NCI-H69 (cell line): ENCODE measurements around the gene KRTAP4-11.
"Not testable (repeated sequence)": the region's sequence is repeated elsewhere in the genome, so short reads cannot be mapped to it uniquely, and the experiment has no call there.

ENCODE experiments used
- DNase-seq: peaks from one replicate; lab custom pipeline; 2025; lab: John Stamatoyannopoulos, UW

Gene KRTAP4-11

GRCh38 chr17:41123991-41124371 lies 5.8 kb upstream of the KRTAP4-11 start, which contains the start of gene KRTAP4-12:
TSS of gene KRTAP4-12 (minus strand) at chr17:41124182. CDS start at chr17:41124122, 60 bp downstream.
- not testable (repeated sequence) for DNase-seq

- not testable (repeated sequence) for DNase-seq
Observed at GRCh38 chr17:41123292-41123990, 5.3 kb upstream of the KRTAP4-11 start.

GRCh38 chr17:41121742-41122141 lies 3.6 kb upstream of the KRTAP4-11 start:
- DNase-seq: no peak

- DNase-seq: not testable (repeated sequence)
Observed at GRCh38 chr17:41119696-41120690, 1.8 kb upstream of the KRTAP4-11 start.

GRCh38 chr17:41118721-41119120 lies 548 bp upstream of the KRTAP4-11 start:
- no peak for DNase-seq

- no peak for DNase-seq
Observed at GRCh38 chr17:41116297-41116696, 1.9 kb downstream of the KRTAP4-11 start.

GRCh38 chr17:41111151-41111885 lies 6.9 kb downstream of the KRTAP4-11 start:
- no peak for DNase-seq

GRCh38 chr17:41108728-41109386 lies 9.3 kb downstream of the KRTAP4-11 start:
- not testable (repeated sequence) for DNase-seq

GRCh38 chr17:41107941-41108450 lies 10.2 kb downstream of the KRTAP4-11 start:
- no peak for DNase-seq

GRCh38 chr17:41105347-41105746 lies 12.8 kb downstream of the KRTAP4-11 start, which contains the start of gene KRTAP4-9:
TSS of gene KRTAP4-9 (plus strand) at chr17:41105389. CDS start at chr17:41105389, 0 bp downstream.
- DNase-seq: not testable (repeated sequence)

GRCh38 chr17:41104386-41105038 lies 13.7 kb downstream of the KRTAP4-11 start:
- DNase-seq: not testable (repeated sequence)

GRCh38 chr17:41103896-41104295 lies 14.3 kb downstream of the KRTAP4-11 start:
- no peak for DNase-seq

GRCh38 chr17:41101586-41102259 lies 16.4 kb downstream of the KRTAP4-11 start, which contains the start of gene KRTAP4-16:
TSS of gene KRTAP4-16 (minus strand) at chr17:41102209. CDS start at chr17:41102209, 0 bp downstream.
- no peak for DNase-seq

- DNase-seq: not testable (repeated sequence)
Observed at GRCh38 chr17:41099682-41100480, 18.3 kb downstream of the KRTAP4-11 start.

GRCh38 chr17:41098481-41098880 lies 19.7 kb downstream of the KRTAP4-11 start:
- no peak for DNase-seq

GRCh38 chr17:41098042-41098441 lies 20.1 kb downstream of the KRTAP4-11 start, which contains the start of gene KRTAP4-8:
TSS of gene KRTAP4-8 (minus strand) at chr17:41098142. CDS start at chr17:41098084, 58 bp downstream.
- no peak for DNase-seq

GRCh38 chr17:41096055-41096454 lies 22.1 kb downstream of the KRTAP4-11 start:
- no peak for DNase-seq

GRCh38 chr17:41088760-41089352 lies 29.3 kb downstream of the KRTAP4-11 start:
- not testable (repeated sequence) for DNase-seq
